CD4-positive, alpha-beta T cell (primary cell): ENCODE results near the gene EMILIN1. TPM values are rescaled to one million over a fixed set of nuclear protein-coding genes. Genes with fewer than 3 reads are reported as not detected.

Experiments used
- ATAC-seq: fragments of 200-7000 bp; cut with Tn5 transposase; one replicate; pipeline ENCODE4 v1.10.0; 2022; ENCODE audit warnings: mild to moderate bottlenecking; ENCODE audit not compliant: poor library complexity
- CTCF ChIA-PET: fragments of 350-600 bp; sonication (Branson Sonifier 250); formaldehyde crosslinking; loops from one replicate; lab custom pipeline; 2021; ENCODE audit warnings: antibody characterized with exemption, inconsistent platforms; lab: Charles Lee
- POLR2A ChIA-PET: fragments of 350-600 bp; sonication (Branson Sonifier 250); formaldehyde crosslinking; loops from one replicate; lab custom pipeline; 2021; ENCODE audit warnings: antibody characterized with exemption, inconsistent platforms; lab: Charles Lee
- DNase-seq, 14 experiments: peaks; one replicate each; pipeline ENCODE4 v3.0.0-alpha.2; 2013 to 2020; ENCODE audit warnings: mixed read lengths in 2 of 14
- H3K27ac ChIP-seq, 2 donors: one replicate each; pipeline versions ENCODE4 v1.5.1 to v1.7.0; 2013; ENCODE audit warnings: low read length in 2 of 2, low read depth in 1 of 2, mild to moderate bottlenecking in 1 of 2
- H3K27me3 ChIP-seq, 2 experiments: 1 replicate in 1 of 2; 2 replicates in 1 of 2; pipeline versions ENCODE4 v1.6.1 to v1.7.0; 2013; ENCODE audit warnings: low read length in 2 of 2, control low read depth in 1 of 2, mild to moderate bottlenecking in 1 of 2, moderate library complexity in 1 of 2; ENCODE audit not compliant: insufficient read depth in 2 of 2, control insufficient read depth in 1 of 2
- H3K36me3 ChIP-seq: one replicate; pipeline ENCODE4 v1.6.1; 2013; ENCODE audit warnings: low read length, control low read depth; ENCODE audit not compliant: insufficient read depth
- H3K4me1 ChIP-seq: one replicate; pipeline ENCODE4 v1.6.1; 2013; ENCODE audit warnings: low read length, control low read depth; ENCODE audit not compliant: insufficient read depth
- H3K4me3 ChIP-seq: one replicate; pipeline ENCODE4 v1.5.1; 2013; ENCODE audit warnings: mild to moderate bottlenecking, low read length, moderate library complexity
- H3K9me3 ChIP-seq, 2 experiments: 1 replicate in 1 of 2; 2 replicates in 1 of 2; pipeline versions ENCODE4 v1.6.1 to v1.7.0; 2013; ENCODE audit warnings: low read length in 2 of 2, mild to moderate bottlenecking in 2 of 2, control low read depth in 1 of 2, moderate library complexity in 1 of 2; ENCODE audit not compliant: control insufficient read depth in 1 of 2, insufficient read depth in 1 of 2
- H3K27ac Mint-ChIP-seq: one replicate; pipeline ENCODE4 v1.8.0; 2020; ENCODE audit warnings: mixed read lengths
- H3K27me3 Mint-ChIP-seq: one replicate; pipeline ENCODE4 v1.8.0; 2021; ENCODE audit warnings: mixed read lengths
- H3K36me3 Mint-ChIP-seq: one replicate; pipeline ENCODE4 v1.8.0; 2021; ENCODE audit warnings: low read depth, mixed read lengths
- H3K4me1 Mint-ChIP-seq: one replicate; pipeline ENCODE4 v1.8.0; 2021; ENCODE audit warnings: low read depth, mixed read lengths
- H3K4me3 Mint-ChIP-seq: one replicate; pipeline ENCODE4 v1.8.0; 2020; ENCODE audit warnings: mild to moderate bottlenecking, mixed read lengths
- H3K9me3 Mint-ChIP-seq: one replicate; pipeline ENCODE4 v1.8.0; 2020; ENCODE audit warnings: mixed read lengths
- intact Hi-C, 2 experiments: fragments of 100-400 bp; cut with DNase I in 1 of 2; cut with micrococcal nuclease in 1 of 2; formaldehyde crosslinking; loops; one replicate each; pipeline versions ENCODE4 v1.15.1 to v1.9.0; 2023 to 2025; cut with DNase I, micrococcal nuclease
- polyA plus RNA-seq, 2 donors: library from polyadenylated mRNA; unstranded; fragments of 120-200 nt; gene quantifications; one replicate each; pipeline ENCODE4 v1.2.1, GENCODE V29; 2013
- total RNA-seq, 174 experiments: library from RNA in 2 of 174; stranded (reverse) in 2 of 174; gene quantifications; one replicate each; pipeline ENCODE4 v1.2.3 and lab custom pipeline; 2021 to 2026
- TF ChIP-seq, protein P1 (sequence below): fragments of 200-600 bp; IDR thresholded peaks from one replicate; pipeline ENCODE4 v1.8.0; 2022; ENCODE audit warnings: antibody characterized with exemption, mild to moderate bottlenecking

Gene EMILIN1
- total RNA-seq (under 1 TPM; 0.14 to 0.25 TPM), total RNA-seq (lab: John Stamatoyannopoulos, UW) (0.17 to 4.5 (median 1.1) reads per million in 172 experiments)
- polyA plus RNA-seq (2013, experiment 1 of 2): 1.0 TPM
- 2.9 TPM for polyA plus RNA-seq (2013, experiment 2 of 2)

DNA sequence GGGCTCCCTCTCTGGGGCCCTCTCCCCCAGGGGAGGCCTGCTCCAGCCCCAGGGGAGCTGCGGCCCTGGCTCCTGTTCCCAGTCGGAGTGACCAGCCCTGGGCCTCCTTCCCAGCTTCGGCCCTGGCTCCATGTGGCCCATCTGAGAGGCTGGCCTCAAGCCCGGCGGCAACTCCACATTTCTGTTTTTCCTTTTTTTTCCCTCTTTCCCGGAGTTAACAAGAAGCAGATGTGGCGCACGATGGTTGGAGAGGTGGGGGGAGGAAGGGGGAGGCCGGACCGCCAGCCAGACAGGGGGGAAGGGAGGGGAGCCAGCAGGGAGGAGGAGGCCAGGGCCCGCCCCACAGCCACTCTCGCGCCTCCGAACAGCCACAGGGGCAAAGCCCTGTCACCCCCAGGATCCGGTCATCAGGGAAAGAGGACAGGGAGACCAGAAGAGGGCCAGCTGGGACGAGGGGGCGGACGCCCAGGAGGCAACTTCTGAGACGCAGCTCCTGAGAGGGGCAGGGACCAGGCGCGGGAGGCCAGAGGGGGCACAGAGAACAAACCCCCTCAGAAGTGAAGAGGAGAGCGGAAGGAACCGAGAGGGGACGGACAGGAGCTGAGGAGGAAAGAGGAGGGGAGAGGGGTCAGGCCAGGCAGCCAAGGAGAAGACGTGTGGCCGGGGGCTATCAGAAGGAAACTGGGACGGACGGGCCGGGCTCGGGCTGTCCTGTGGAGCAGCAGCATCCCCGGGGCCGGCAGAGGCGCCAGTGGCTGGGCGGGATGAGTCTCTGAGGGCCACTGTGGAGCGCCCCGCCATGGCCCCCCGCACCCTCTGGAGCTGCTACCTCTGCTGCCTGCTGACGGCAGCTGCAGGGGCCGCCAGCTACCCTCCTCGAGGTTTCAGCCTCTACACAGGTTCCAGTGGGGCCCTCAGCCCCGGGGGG, at the start of gene EMILIN1:
TSS of gene EMILIN1 (plus strand) at position 349 of the 928 bp plus-strand sequence. CDS start at position 800, 451 bp downstream.
- TF ChIP-seq, protein P1, sequence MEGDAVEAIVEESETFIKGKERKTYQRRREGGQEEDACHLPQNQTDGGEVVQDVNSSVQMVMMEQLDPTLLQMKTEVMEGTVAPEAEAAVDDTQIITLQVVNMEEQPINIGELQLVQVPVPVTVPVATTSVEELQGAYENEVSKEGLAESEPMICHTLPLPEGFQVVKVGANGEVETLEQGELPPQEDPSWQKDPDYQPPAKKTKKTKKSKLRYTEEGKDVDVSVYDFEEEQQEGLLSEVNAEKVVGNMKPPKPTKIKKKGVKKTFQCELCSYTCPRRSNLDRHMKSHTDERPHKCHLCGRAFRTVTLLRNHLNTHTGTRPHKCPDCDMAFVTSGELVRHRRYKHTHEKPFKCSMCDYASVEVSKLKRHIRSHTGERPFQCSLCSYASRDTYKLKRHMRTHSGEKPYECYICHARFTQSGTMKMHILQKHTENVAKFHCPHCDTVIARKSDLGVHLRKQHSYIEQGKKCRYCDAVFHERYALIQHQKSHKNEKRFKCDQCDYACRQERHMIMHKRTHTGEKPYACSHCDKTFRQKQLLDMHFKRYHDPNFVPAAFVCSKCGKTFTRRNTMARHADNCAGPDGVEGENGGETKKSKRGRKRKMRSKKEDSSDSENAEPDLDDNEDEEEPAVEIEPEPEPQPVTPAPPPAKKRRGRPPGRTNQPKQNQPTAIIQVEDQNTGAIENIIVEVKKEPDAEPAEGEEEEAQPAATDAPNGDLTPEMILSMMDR: no peak
- H3K27ac ChIP-seq: no peak within 1 kb of the TSS
- CTCF ChIA-PET: no interaction called here
- ATAC-seq (no peak), DNase-seq (no peak)
- Mint-ChIP-seq H3K9me3 (no peaks in the 10 kb centered on the region), H3K27ac (no peak within 1 kb of the TSS), H3K4me1 (peaks cover 53% of the 10 kb centered on the region), H3K36me3 (no peaks in the 10 kb centered on the region), H3K4me3 (no peak within 1 kb of the TSS), H3K27me3 (no peaks in the 10 kb centered on the region)
- H3K9me3 ChIP-seq: no peaks in the 10 kb centered on the region
- no peak within 1 kb of the TSS for H3K4me3 ChIP-seq
- intact Hi-C loops: no loop called here
- peaks cover 50% of the 10 kb centered on the region for H3K4me1 ChIP-seq
- POLR2A ChIA-PET: interaction anchor here (9.9 kb wide), 1 partner anchor 8 kb away, joined by 161 read pairs; the partner anchor contains the start of gene OST4
- H3K27me3 ChIP-seq: no peaks in the 10 kb centered on the region
- no peaks in the 10 kb centered on the region for H3K36me3 ChIP-seq

DNA sequence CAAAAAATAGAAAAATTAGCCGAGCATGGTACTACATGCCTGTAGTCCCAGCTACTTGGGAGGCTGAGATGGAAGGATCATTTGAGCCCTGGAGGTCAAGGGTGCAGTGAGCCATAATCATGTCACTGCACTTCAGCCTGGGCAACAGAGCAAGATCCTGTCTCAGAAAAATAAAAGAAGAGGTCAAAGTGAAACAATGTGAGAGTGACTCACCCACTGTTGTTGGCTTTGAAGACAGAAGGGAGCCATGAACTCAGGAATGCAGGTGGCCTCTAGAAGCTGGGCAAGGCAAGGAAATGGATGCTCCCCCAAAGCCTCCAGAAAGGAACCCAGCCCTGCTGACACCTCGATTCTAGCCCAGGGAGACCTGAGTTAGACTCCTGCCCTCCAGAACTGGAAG, 49.4 kb upstream of the EMILIN1 start:
- intact Hi-C loops: no loop called here
- TF ChIP-seq, protein P1: no peak
- DNase-seq (no peak), ATAC-seq (no peak)
- Histone ChIP-seq H3K27ac (no peak overlapping the region), H3K9me3 (no peaks in the 10 kb centered on the region), H3K4me3 (no peak overlapping the region), H3K4me1 (peaks cover 27% of the 10 kb centered on the region), H3K27me3 (no peaks in the 10 kb centered on the region), H3K36me3 (peaks cover 2% of the 10 kb centered on the region)
- CTCF ChIA-PET: no interaction called here
- POLR2A ChIA-PET: no interaction called here
- Mint-ChIP-seq H3K27me3 (no peaks in the 10 kb centered on the region), H3K9me3 (no peaks in the 10 kb centered on the region), H3K4me1 (peaks cover 32% of the 10 kb centered on the region), H3K27ac (no peak overlapping the region), H3K4me3 (peak overlapping the region; percentile 37), H3K36me3 (peaks cover 17% of the 10 kb centered on the region)

DNA sequence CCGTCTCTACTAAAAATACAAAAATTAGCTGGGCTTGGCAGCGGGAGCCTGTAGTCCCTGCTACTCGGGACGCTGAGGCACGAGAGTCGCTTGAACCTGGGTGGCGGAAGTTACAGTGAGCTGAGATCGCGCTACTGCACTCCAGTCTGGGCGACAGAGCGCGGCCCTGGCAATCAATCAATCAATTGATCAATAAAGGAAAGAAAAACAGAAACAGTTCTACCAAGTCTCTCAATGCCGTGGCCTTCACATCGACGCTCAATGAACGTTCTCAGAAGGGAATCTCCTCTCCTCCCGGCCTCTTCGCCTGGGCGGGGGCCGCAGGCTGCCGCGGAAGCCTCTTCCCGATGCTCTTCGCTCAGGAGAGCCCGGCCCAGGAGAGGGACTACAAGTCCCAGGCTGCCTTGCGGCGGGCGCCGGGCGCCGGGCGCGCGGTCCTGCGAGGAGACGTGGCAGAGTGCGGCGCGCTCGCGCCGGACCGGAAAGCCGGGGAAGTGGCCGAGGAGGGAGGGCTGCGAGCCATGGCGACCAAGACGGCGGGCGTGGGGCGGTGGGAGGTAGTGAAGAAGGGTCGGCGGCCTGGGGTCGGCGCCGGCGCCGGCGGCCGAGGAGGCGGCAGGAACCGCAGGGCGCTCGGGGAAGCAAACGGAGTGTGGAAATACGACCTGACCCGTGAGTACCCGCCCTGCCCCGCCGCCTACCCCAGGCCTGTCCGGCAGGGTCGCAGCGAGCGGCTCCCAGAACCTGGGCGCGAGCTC, 45.7 kb upstream of the EMILIN1 start, which contains the start of gene TMEM214:
TSS of gene TMEM214 (plus strand) at position 471 of the 758 bp plus-strand sequence. CDS start at position 522, 51 bp downstream.
- H3K4me3 Mint-ChIP-seq: peak within 1 kb of the TSS; percentile 96
- H3K9me3 ChIP-seq: no peaks in the 10 kb centered on the region
- no peaks in the 10 kb centered on the region for H3K27me3 ChIP-seq
- DNase-seq (peak; percentile 55 to 86 (median 74)), ATAC-seq (peak; percentile 94)
- no peaks in the 10 kb centered on the region for H3K27me3 Mint-ChIP-seq
- H3K27ac Mint-ChIP-seq: peak within 1 kb of the TSS; percentile 83
- no peaks in the 10 kb centered on the region for H3K9me3 Mint-ChIP-seq
- peak within 1 kb of the TSS; percentile 92 for H3K4me3 ChIP-seq
- H3K36me3 ChIP-seq: peaks cover 28% of the 10 kb centered on the region
- H3K4me1 ChIP-seq: peaks cover 36% of the 10 kb centered on the region
- intact Hi-C loops: loop anchor here (1.0 to 5.0 kb wide), 7 partner anchors 17 to 102 kb away; partner anchors contain the start of genes AGBL5 (in 1 of the 2), KHK (in 1 of the 2), MAPRE3 (in 1 of the 2) and OST4 (in 1 of the 2)
- peaks cover 45% of the 10 kb centered on the region for H3K4me1 Mint-ChIP-seq
- peak within 1 kb of the TSS; percentile 64 to 73 for H3K27ac ChIP-seq
- ChIA-PET CTCF (interaction anchor here (1.2 to 4.0 kb wide), 3 partner anchors 16 to 54 kb away, joined by 4 to 13 read pairs (median 4); partner anchors contain the start of genes AGBL5 and KHK), POLR2A (interaction anchor here (0.7 to 4.5 kb wide), 7 partner anchors 13 to 61 kb away, joined by 3 to 37 read pairs (median 4); partner anchors contain the start of genes AGBL5, KHK and OST4)
- H3K36me3 Mint-ChIP-seq: peaks cover 48% of the 10 kb centered on the region
- TF ChIP-seq, protein P1: no peak
